ENCODE measurements around the gene MTHFD2. TPM values are rescaled to one million over a fixed set of nuclear protein-coding genes. Genes with fewer than 3 reads are reported as not detected.

Gene MTHFD2
- 211 and 215 TPM in 2 replicates for total RNA-seq (2014; rRNA removed; shearing (Covaris generic))
- polyA plus RNA-seq (2016; fragmentation: Nextera tagmentation; extraction: Ambion mirVana): 139 and 144 TPM in 2 replicates

GRCh38 chr2:74198461-74199274 lies at the start of gene MTHFD2:
MTHFD2 (plus strand) TSS chr2:74198615; CDS start chr2:74198642, 27 bp downstream.
- peak within 1 kb of the TSS; percentile 98 for H3K27ac ChIP-seq
- H3K36me3 ChIP-seq (ENCODE audit: low read depth): peaks cover 14% of the 10 kb centered on the region; the same call in 1 of the 2 replicates
- H3K79me2 ChIP-seq (ENCODE audit: insufficient read depth): peaks cover 45% of the 10 kb centered on the region
- H3K9me2 ChIP-seq (ENCODE audit: insufficient read depth): no peaks in the 10 kb centered on the region
- no peaks in the 10 kb centered on the region for H3K9me3 ChIP-seq (ENCODE audit: low read depth)
- peaks cover 21% of the 10 kb centered on the region; the same call in 1 of the 2 replicates for H4K20me1 ChIP-seq (ENCODE audit: insufficient read depth)
- WGBS, 2 experiments (ENCODE audit: low coverage in 1 of 2, low lambda C conversion rate in 2 of 2, missing lambda C conversion rate in 2 of 2): 1% methylated on average over 72 to 78 of the region's 96 CpGs
- H3K4me3 ChIP-seq: peak within 1 kb of the TSS; percentile 98
- H3K9ac ChIP-seq: peak within 1 kb of the TSS; percentile 99
- in situ Hi-C loops (cut with MboI): no loop called here
- peak within 1 kb of the TSS; percentile 72 for H2AFZ ChIP-seq
- TF ChIP-seq EZH2 (IDR thresholded peaks at IDR 0.05; ENCODE audit: insufficient read depth, poor library complexity, severe bottlenecking): no peak
- no peak for TF ChIP-seq EZH2phosphoT487 (IDR thresholded peaks at IDR 0.05; ENCODE audit: insufficient read depth, low read depth)
- peaks cover 31% of the 10 kb centered on the region for H3K4me1 ChIP-seq (ENCODE audit: insufficient read depth)
- peak within 1 kb of the TSS; percentile 88 for H3K4me2 ChIP-seq (ENCODE audit: unreplicated experiment)
- peak; percentile 97 for DNase-seq
- H3F3A ChIP-seq (ENCODE audit: insufficient read depth): peaks cover 37% of the 10 kb centered on the region
- no peaks in the 10 kb centered on the region for H3K27me3 ChIP-seq (replicated peaks; ENCODE audit: insufficient read depth)

GRCh38 chr2:74149247-74149525 lies 49.2 kb upstream of the MTHFD2 start:
- Histone ChIP-seq H3K9me3 (ENCODE audit: low read depth) (no peaks in the 10 kb centered on the region), H3K36me3 (ENCODE audit: low read depth) (peaks cover 15% of the 10 kb centered on the region), H3F3A (ENCODE audit: insufficient read depth) (peaks cover 53% of the 10 kb centered on the region), H3K4me2 (ENCODE audit: unreplicated experiment) (no peak overlapping the region), H4K20me1 (ENCODE audit: insufficient read depth) (no peaks in the 10 kb centered on the region), H3K4me3 (no peak overlapping the region), H3K27me3 (replicated peaks; ENCODE audit: insufficient read depth) (no peaks in the 10 kb centered on the region), H3K79me2 (ENCODE audit: insufficient read depth) (peaks cover 18% of the 10 kb centered on the region), H3K27ac (no peak overlapping the region), H3K4me1 (ENCODE audit: insufficient read depth) (peaks cover 7% of the 10 kb centered on the region), H2AFZ (no peak overlapping the region), H3K9ac (no peak overlapping the region), H3K9me2 (ENCODE audit: insufficient read depth) (no peaks in the 10 kb centered on the region)
- TF ChIP-seq EZH2phosphoT487 (IDR thresholded peaks at IDR 0.05; ENCODE audit: insufficient read depth, low read depth): no peak
- no peak for TF ChIP-seq EZH2 (IDR thresholded peaks at IDR 0.05; ENCODE audit: insufficient read depth, poor library complexity, severe bottlenecking)
- in situ Hi-C loops (cut with MboI): no loop called here
- DNase-seq: no peak
- 86 to 92% methylated on average over 5 of the region's 5 CpGs for WGBS, 2 experiments (ENCODE audit: low coverage in 1 of 2, low lambda C conversion rate in 2 of 2, missing lambda C conversion rate in 2 of 2)

- no peaks in the 10 kb centered on the region for H4K20me1 ChIP-seq (ENCODE audit: insufficient read depth)
- no peaks in the 10 kb centered on the region for H3K9me3 ChIP-seq (ENCODE audit: low read depth)
- no peaks in the 10 kb centered on the region for H3K9me2 ChIP-seq (ENCODE audit: insufficient read depth)
- H3K4me3 ChIP-seq: no peak overlapping the region
- H3K4me1 ChIP-seq (ENCODE audit: insufficient read depth): peaks cover 7% of the 10 kb centered on the region
- 84 to 88% methylated on average over 7 of the region's 7 CpGs for WGBS, 2 experiments (ENCODE audit: low coverage in 1 of 2, low lambda C conversion rate in 2 of 2, missing lambda C conversion rate in 2 of 2)
- in situ Hi-C loops (cut with MboI): no loop called here
- no peak overlapping the region for H3K4me2 ChIP-seq (ENCODE audit: unreplicated experiment)
- TF ChIP-seq EZH2 (IDR thresholded peaks at IDR 0.05; ENCODE audit: insufficient read depth, poor library complexity, severe bottlenecking) (no peak), EZH2phosphoT487 (IDR thresholded peaks at IDR 0.05; ENCODE audit: insufficient read depth, low read depth) (no peak)
- no peak overlapping the region for H2AFZ ChIP-seq
- no peak for DNase-seq
- no peak overlapping the region for H3K27ac ChIP-seq
- H3K27me3 ChIP-seq (replicated peaks; ENCODE audit: insufficient read depth): no peaks in the 10 kb centered on the region
- H3K36me3 ChIP-seq (ENCODE audit: low read depth): peaks cover 20% of the 10 kb centered on the region
- peaks cover 53% of the 10 kb centered on the region for H3F3A ChIP-seq (ENCODE audit: insufficient read depth)
- H3K9ac ChIP-seq: no peak overlapping the region
- peaks cover 18% of the 10 kb centered on the region for H3K79me2 ChIP-seq (ENCODE audit: insufficient read depth)
Observed at GRCh38 chr2:74149570-74150319, 48.7 kb upstream of the MTHFD2 start.

DNA sequence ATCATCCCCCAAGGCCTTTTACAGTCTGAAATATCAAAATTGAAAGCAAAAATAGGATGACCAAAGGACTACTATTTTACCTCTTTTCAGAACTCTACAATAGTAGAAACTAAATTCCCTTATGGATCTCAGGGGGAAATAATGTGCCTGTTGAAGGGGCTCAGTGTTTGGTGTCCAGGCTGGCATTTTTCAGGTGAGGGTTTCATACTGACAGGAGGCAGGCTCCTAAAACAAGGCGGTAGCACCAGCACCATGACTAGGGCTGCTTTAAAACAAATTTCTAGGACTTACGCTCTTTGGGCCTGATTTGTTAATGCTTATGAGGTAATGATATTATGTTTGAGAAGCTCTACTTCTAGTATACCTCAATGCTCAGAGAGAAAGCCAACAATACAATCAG lies 45.5 kb upstream of the MTHFD2 start:
- no peak overlapping the region for H3K27ac ChIP-seq
- H4K20me1 ChIP-seq (ENCODE audit: insufficient read depth): no peaks in the 10 kb centered on the region
- H3F3A ChIP-seq (ENCODE audit: insufficient read depth): peaks cover 62% of the 10 kb centered on the region
- H3K9me3 ChIP-seq (ENCODE audit: low read depth): no peaks in the 10 kb centered on the region
- no peak for TF ChIP-seq EZH2phosphoT487 (IDR thresholded peaks at IDR 0.05; ENCODE audit: insufficient read depth, low read depth)
- TF ChIP-seq EZH2 (IDR thresholded peaks at IDR 0.05; ENCODE audit: insufficient read depth, poor library complexity, severe bottlenecking): no peak
- H3K4me3 ChIP-seq: no peak overlapping the region
- peaks cover 51% of the 10 kb centered on the region for H3K36me3 ChIP-seq (ENCODE audit: low read depth)
- no peak overlapping the region for H2AFZ ChIP-seq
- H3K79me2 ChIP-seq (ENCODE audit: insufficient read depth): peaks cover 16% of the 10 kb centered on the region; the same call in 1 of the 2 replicates
- no peak for DNase-seq
- 90% methylated on average over 2 of the region's 2 CpGs for WGBS, 2 experiments (ENCODE audit: low coverage in 1 of 2, low lambda C conversion rate in 2 of 2, missing lambda C conversion rate in 2 of 2)
- no peaks in the 10 kb centered on the region for H3K27me3 ChIP-seq (replicated peaks; ENCODE audit: insufficient read depth)
- H3K4me1 ChIP-seq (ENCODE audit: insufficient read depth): no peaks in the 10 kb centered on the region
- H3K9ac ChIP-seq: no peak overlapping the region
- no peaks in the 10 kb centered on the region for H3K9me2 ChIP-seq (ENCODE audit: insufficient read depth)
- H3K4me2 ChIP-seq (ENCODE audit: unreplicated experiment): no peak overlapping the region
- in situ Hi-C loops (cut with MboI): no loop called here

Data from GM23248 (cell line).